K562 (cell line): Measurements from ENCODE around the gene CDK14. TPM values are rescaled to one million over a fixed set of nuclear protein-coding genes. Genes with fewer than 3 reads are reported as not detected.
A peak's percentile ranks its signal among the peaks of the same experiment; 100 is the strongest.

Source experiments
- ATAC-seq: fragments of 200-7000 bp; cut with Tn5 transposase; 3 replicates; pipeline ENCODE4 v1.9.1; 2020; ENCODE audit warnings: moderate library complexity
- BruUV-seq: library from RNA; stranded (reverse); fragments of 400-500 nt; replicated peaks from 2 replicates; lab custom pipeline; 2021; lab: Mats Ljungman, UMichigan
- CTCF ChIA-PET: fragments of 300-600 bp; formaldehyde crosslinking; extraction: SDS; loops from one replicate; lab custom pipeline; 2021; ENCODE audit warnings: low intra/inter-chr PET ratio; lab: Yijun Ruan, JAX
- POLR2A ChIA-PET: fragments of 300-600, 350-650 bp; sonication (Branson Sonifier 250); formaldehyde crosslinking; extraction: SDS; loops from one replicate; lab custom pipeline; 2021; ENCODE audit warnings: antibody characterized with exemption, inconsistent platforms; lab: Yijun Ruan, JAX
- DNase-seq, 4 experiments: peaks; one replicate each; pipeline versions ENCODE4 v3.0.0 to v3.0.0-alpha.2; 2011 to 2018; ENCODE audit warnings: low spot score in 3 of 4, mixed read lengths in 3 of 4; ENCODE audit errors: extremely low read depth in 1 of 4
- FAIRE-seq: peaks from 2 replicates; lab custom pipeline; 2011; peaks lifted over from hg19 to GRCh38; lab: Jason Lieb, UNC
- H2AFZ ChIP-seq: 2 replicates; pipeline ENCODE4 v1.6.0; 2011; ENCODE audit warnings: low read depth, low read length, control low read depth, inconsistent platforms
- H3K27ac ChIP-seq: fragments of 200-600 bp; 3 replicates; pipeline ENCODE4 v1.8.0; 2011; ENCODE audit warnings: low read depth, mild to moderate bottlenecking, control low read depth, inconsistent platforms, low read length, moderate library complexity, mixed read lengths; ENCODE audit errors: extremely low read depth
- H3K27me3 ChIP-seq, 2 experiments: fragments of 300-600 bp in 1 of 2; 2 replicates in 1 of 2; 3 replicates in 1 of 2; pipeline versions ENCODE4 v1.6.0 to v1.8.0; 2011; ENCODE audit warnings: inconsistent platforms in 2 of 2, low read length in 2 of 2, mild to moderate bottlenecking in 1 of 2, mixed read lengths in 1 of 2, moderate library complexity in 1 of 2; ENCODE audit not compliant: control insufficient read depth in 2 of 2, insufficient read depth in 2 of 2
- H3K36me3 ChIP-seq: fragments of 300-600 bp; 3 replicates; pipeline ENCODE4 v1.8.0; 2011; ENCODE audit warnings: mild to moderate bottlenecking, low read length, inconsistent platforms; ENCODE audit not compliant: control insufficient read depth, insufficient read depth
- H3K4me1 ChIP-seq, 2 experiments: fragments of 200-600 bp in 1 of 2; replicated peaks in 1 of 2; 2 replicates in 1 of 2; 3 replicates in 1 of 2; pipeline versions ENCODE4 v1.5.1 to v1.8.0; 2011; ENCODE audit warnings: inconsistent platforms in 2 of 2, low read length in 2 of 2, mild to moderate bottlenecking in 1 of 2, mixed read lengths in 1 of 2, moderate library complexity in 1 of 2; ENCODE audit not compliant: control insufficient read depth in 2 of 2, insufficient read depth in 2 of 2
- H3K4me2 ChIP-seq: 2 replicates; pipeline ENCODE4 v1.6.1; 2011; ENCODE audit warnings: low read length, control low read depth, inconsistent platforms, mixed read lengths; ENCODE audit not compliant: insufficient read depth
- H3K4me3 ChIP-seq: fragments of 200-600 bp; sonication (generic), shearing (Covaris generic); 2 replicates; pipeline ENCODE4 v1.5.1; 2016; ENCODE audit warnings: control low read depth, inconsistent platforms
- H3K79me2 ChIP-seq: fragments of 200-600 bp; 3 replicates; pipeline ENCODE4 v1.8.0; 2011; ENCODE audit warnings: low read length, inconsistent platforms; ENCODE audit not compliant: control insufficient read depth, insufficient read depth
- H3K9ac ChIP-seq, 2 experiments: 2 replicates each; pipeline versions ENCODE4 v1.6.0 to v1.6.1; 2011; ENCODE audit warnings: low read depth in 2 of 2, low read length in 2 of 2, control low read depth in 1 of 2, inconsistent platforms in 1 of 2, mild to moderate bottlenecking in 1 of 2, mixed read lengths in 1 of 2; ENCODE audit not compliant: insufficient read depth in 1 of 2
- H3K9me1 ChIP-seq: one replicate; pipeline ENCODE4 v1.6.0; 2011; ENCODE audit warnings: inconsistent platforms, mild to moderate bottlenecking, low read length, moderate library complexity; ENCODE audit not compliant: control insufficient read depth, insufficient read depth
- H3K9me3 ChIP-seq: replicated peaks from 2 replicates; pipeline ENCODE4 v1.5.1; 2011; ENCODE audit warnings: low read depth, low read length, inconsistent platforms; ENCODE audit not compliant: control insufficient read depth, insufficient read depth
- H4K20me1 ChIP-seq: replicated peaks from 2 replicates; pipeline ENCODE4 v1.6.1; 2011; ENCODE audit warnings: low read length, inconsistent platforms, mixed read lengths; ENCODE audit not compliant: control insufficient read depth, insufficient read depth
- CHD4 ChIP-seq: fragments of 200-600 bp; sonication (generic); IDR thresholded peaks from 3 replicates; pipeline ENCODE4 v1.6.1; 2012; ENCODE audit warnings: low read depth, mild to moderate bottlenecking, mixed read lengths, low read length, inconsistent platforms; ENCODE audit not compliant: insufficient read depth, insufficient replicate concordance, poor library complexity, severe bottlenecking
- DMBX1 ChIP-seq: fragments of 250-450 bp; sonication (Bioruptor Pico); IDR thresholded peaks from 2 replicates; pipeline ENCODE4 v1.8.0; 2022; ENCODE audit warnings: inconsistent platforms, mild to moderate bottlenecking, moderate library complexity, borderline replicate concordance
- EP400 ChIP-seq: fragments of 450-650 bp; IDR thresholded peaks from 2 replicates; pipeline ENCODE4 v1.6.1; 2017; ENCODE audit warnings: antibody characterized with exemption, mild to moderate bottlenecking, moderate library complexity
- ETV6 ChIP-seq, 3 experiments: fragments of 150-350 bp in 1 of 3; sonication (generic) in 1 of 3; formaldehyde crosslinking in 1 of 3; IDR thresholded peaks; 2 replicates each; pipeline versions ENCODE4 v1.6.1 to v1.8.0; 2014 to 2022; ENCODE audit warnings: borderline replicate concordance in 2 of 3, low read depth in 2 of 3, antibody characterized with exemption in 1 of 3, low read length in 1 of 3, mild to moderate bottlenecking in 1 of 3, missing genetic modification reagents in 1 of 3
- KLF6 ChIP-seq: fragments of 250-450 bp; sonication (Bioruptor Pico); IDR thresholded peaks from 2 replicates; pipeline ENCODE4 v1.4.0; 2020; ENCODE audit warnings: mild to moderate bottlenecking, moderate library complexity, borderline replicate concordance
- PPARD ChIP-seq: fragments of 250-450 bp; sonication (Bioruptor Pico); IDR thresholded peaks from 2 replicates; pipeline ENCODE4 v1.8.0; 2022; ENCODE audit warnings: inconsistent platforms, mild to moderate bottlenecking, moderate library complexity
- RAD51 ChIP-seq: fragments of 450-650 bp; IDR thresholded peaks from 2 replicates; pipeline ENCODE4 v1.7.1; 2016; ENCODE audit warnings: low read depth, mild to moderate bottlenecking, borderline replicate concordance
- RFX7 ChIP-seq: fragments of 250-450 bp; sonication (Bioruptor Pico); IDR thresholded peaks from 2 replicates; pipeline ENCODE4 v1.5.1; 2021; ENCODE audit warnings: mild to moderate bottlenecking
- RUNX1 ChIP-seq: sonication (generic); IDR thresholded peaks from 2 replicates; pipeline ENCODE4 v1.6.1; 2016; ENCODE audit warnings: antibody characterized with exemption, low read depth
- SP2 ChIP-seq: IDR thresholded peaks from 2 replicates; pipeline ENCODE4 v1.6.1; 2011; ENCODE audit warnings: mild to moderate bottlenecking, low read depth, low read length, moderate library complexity; ENCODE audit not compliant: poor library complexity, severe bottlenecking; ENCODE audit errors: extremely low read depth
- TAF9B ChIP-seq: fragments of 450-650 bp; IDR thresholded peaks from 2 replicates; pipeline ENCODE4 v1.6.1; 2018; ENCODE audit warnings: mild to moderate bottlenecking; ENCODE audit not compliant: partially characterized antibody
- ZFX ChIP-seq: sonication (generic); formaldehyde crosslinking; IDR thresholded peaks from 2 replicates; pipeline ENCODE4 v1.8.0; 2022; ENCODE audit warnings: mild to moderate bottlenecking, missing genetic modification reagents, moderate library complexity
- ZNF217 ChIP-seq: sonication (generic); formaldehyde crosslinking; IDR thresholded peaks from 2 replicates; pipeline ENCODE4 v1.8.0; 2022; ENCODE audit warnings: mild to moderate bottlenecking, missing genetic modification reagents
- ZNF780A ChIP-seq: fragments of 250-450 bp; sonication (Bioruptor Pico); IDR thresholded peaks from 2 replicates; pipeline ENCODE4 v1.5.0; 2021; ENCODE audit warnings: mild to moderate bottlenecking
- WGBS: fragments of 100-300 bp; shearing (Covaris generic); methylation state at CpG from one replicate; pipeline ENCODE4 v1.1.6; 2016; ENCODE audit warnings: low coverage, mixed read lengths; ENCODE audit not compliant: insufficient coverage; ENCODE audit errors: missing lambda C conversion rate; 5-methylcytosine and 5-hydroxymethylcytosine counted together
- in situ Hi-C: fragments of 300-500 bp; cut with MboI; formaldehyde crosslinking; loops from 4 replicates; pipeline ENCODE4 v1.15.0; 2018; ENCODE audit warnings: inconsistent platforms, mixed read lengths
- intact Hi-C: fragments of 100-400 bp; cut with micrococcal nuclease; formaldehyde crosslinking; loops from 2 replicates; pipeline ENCODE4 v1.14.2; 2022
- polyA plus RNA-seq, 8 experiments: library from polyadenylated mRNA; depleted of rRNA in 4 of 8; stranded (reverse) in 5 of 8; unstranded in 3 of 8; fragments of >200 nt; fragmentation: Nextera tagmentation in 2 of 8; fragmentation: Illumina TruSeq in 1 of 8; extraction: Ambion mirVana in 2 of 8; extraction: Trizol in 1 of 8; gene quantifications; 2 replicates each; pipeline versions ENCODE4 v1.2.1 to v1.2.3, GENCODE V29; 2011 to 2014; ENCODE audit warnings: inconsistent platforms in 1 of 8, missing spikeins in 1 of 8
- total RNA-seq, 7 experiments: library from RNA; depleted of rRNA in 6 of 7; stranded (reverse); fragments of >200 nt in 6 of 7; fragmentation: Illumina TruSeq in 2 of 7; extraction: Trizol in 2 of 7; gene quantifications; 2 replicates each; pipeline versions ENCODE4 v1.2.1 to v1.2.3, GENCODE V29; 2011 to 2021; ENCODE audit warnings: low replicate concordance in 1 of 7
- TF ChIP-seq, protein P1 (sequence below): sonication (generic); formaldehyde crosslinking; IDR thresholded peaks from 2 replicates; pipeline ENCODE4 v1.8.0; 2022; ENCODE audit warnings: missing genetic modification reagents, mild to moderate bottlenecking, borderline replicate concordance
- TF ChIP-seq, protein P2 (sequence below): fragments of 450-650 bp; conservative IDR thresholded peaks from 2 replicates; pipeline ENCODE4 v1.6.1; 2016; ENCODE audit warnings: missing genetic modification characterization, low read depth, mild to moderate bottlenecking, control low read depth, missing compliant biosample characterization

CDK14 gene
- total and polyA plus RNA-seq, 9 of the 15 experiments (the other 6 are each of a cell fraction or from before 2014, with no cell fraction given) = 0.03 to 0.91 (median 0.16) TPM

DNA sequence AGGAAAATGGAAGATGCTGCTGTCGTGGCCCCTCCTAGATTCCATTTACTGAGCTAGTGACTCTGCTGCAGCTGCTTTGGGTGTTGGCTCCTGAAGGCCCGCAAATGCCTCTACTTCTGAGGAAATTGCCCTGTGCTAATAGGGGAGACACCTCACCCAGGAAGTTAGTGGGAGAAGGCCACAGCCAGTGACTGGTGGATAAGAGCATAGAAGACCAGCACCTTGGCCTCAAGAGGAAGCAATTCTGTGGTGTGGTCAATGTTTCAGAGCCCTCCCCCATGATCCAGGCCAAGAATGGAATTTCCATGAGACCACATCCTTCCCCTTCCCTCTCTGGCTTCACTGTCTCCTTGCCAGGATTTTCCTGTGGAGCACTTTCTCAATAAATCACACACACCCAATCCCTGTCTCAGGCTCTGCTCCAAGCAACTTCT lies 643.1 kb downstream of the CDK14 start:
- Histone ChIP-seq H3K27ac (no peak overlapping the region), H3K9ac (no peak overlapping the region), H3K4me1 (no peaks in the 10 kb centered on the region), H3K4me2 (no peak overlapping the region), H3K4me3 (no peak overlapping the region), H3K36me3 (no peaks in the 10 kb centered on the region), H3K9me3 (no peaks in the 10 kb centered on the region), H3K79me2 (no peaks in the 10 kb centered on the region), H2AFZ (no peak overlapping the region), H4K20me1 (no peaks in the 10 kb centered on the region), H3K9me1 (no peaks in the 10 kb centered on the region), H3K27me3 (peaks cover 14 to 16% of the 10 kb centered on the region in 2 experiments)
- DNase-seq (no peak), FAIRE-seq (no peak), ATAC-seq (peak; percentile 40; the same call in 2 of the 3 replicates)
- POLR2A ChIA-PET = no interaction called here
- in situ Hi-C loops = no loop called here
- TF ChIP-seq, protein P1, sequence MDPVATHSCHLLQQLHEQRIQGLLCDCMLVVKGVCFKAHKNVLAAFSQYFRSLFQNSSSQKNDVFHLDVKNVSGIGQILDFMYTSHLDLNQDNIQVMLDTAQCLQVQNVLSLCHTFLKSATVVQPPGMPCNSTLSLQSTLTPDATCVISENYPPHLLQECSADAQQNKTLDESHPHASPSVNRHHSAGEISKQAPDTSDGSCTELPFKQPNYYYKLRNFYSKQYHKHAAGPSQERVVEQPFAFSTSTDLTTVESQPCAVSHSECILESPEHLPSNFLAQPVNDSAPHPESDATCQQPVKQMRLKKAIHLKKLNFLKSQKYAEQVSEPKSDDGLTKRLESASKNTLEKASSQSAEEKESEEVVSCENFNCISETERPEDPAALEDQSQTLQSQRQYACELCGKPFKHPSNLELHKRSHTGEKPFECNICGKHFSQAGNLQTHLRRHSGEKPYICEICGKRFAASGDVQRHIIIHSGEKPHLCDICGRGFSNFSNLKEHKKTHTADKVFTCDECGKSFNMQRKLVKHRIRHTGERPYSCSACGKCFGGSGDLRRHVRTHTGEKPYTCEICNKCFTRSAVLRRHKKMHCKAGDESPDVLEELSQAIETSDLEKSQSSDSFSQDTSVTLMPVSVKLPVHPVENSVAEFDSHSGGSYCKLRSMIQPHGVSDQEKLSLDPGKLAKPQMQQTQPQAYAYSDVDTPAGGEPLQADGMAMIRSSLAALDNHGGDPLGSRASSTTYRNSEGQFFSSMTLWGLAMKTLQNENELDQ = no peak
- TF ChIP-seq ZNF780A (CRISPR knock-in tag) = no peak
- no peak for TF ChIP-seq ZNF217 (CRISPR knock-in tag)
- TF ChIP-seq ZFX (CRISPR knock-in tag) = no peak
- TF ChIP-seq TAF9B = no peak
- no peak for TF ChIP-seq RFX7
- TF ChIP-seq DMBX1 = no peak
- TF ChIP-seq ETV6 (IDR thresholded peaks at IDR 0.05; ENCODE audit: borderline replicate concordance in 1 of 2, low read depth in 2 of 2, low read length in 1 of 2) = no peak
- no peak for TF ChIP-seq ETV6 (CRISPR knock-in tag; IDR thresholded peaks at IDR 0.05; ENCODE audit: borderline replicate concordance)
- no peak for TF ChIP-seq EP400
- no peak for TF ChIP-seq PPARD (CRISPR knock-in tag)
- no peak for TF ChIP-seq CHD4
- no peak for TF ChIP-seq RUNX1
- TF ChIP-seq SP2 = no peak
- no peak for TF ChIP-seq KLF6 (CRISPR knock-in tag)
- TF ChIP-seq, protein P2, sequence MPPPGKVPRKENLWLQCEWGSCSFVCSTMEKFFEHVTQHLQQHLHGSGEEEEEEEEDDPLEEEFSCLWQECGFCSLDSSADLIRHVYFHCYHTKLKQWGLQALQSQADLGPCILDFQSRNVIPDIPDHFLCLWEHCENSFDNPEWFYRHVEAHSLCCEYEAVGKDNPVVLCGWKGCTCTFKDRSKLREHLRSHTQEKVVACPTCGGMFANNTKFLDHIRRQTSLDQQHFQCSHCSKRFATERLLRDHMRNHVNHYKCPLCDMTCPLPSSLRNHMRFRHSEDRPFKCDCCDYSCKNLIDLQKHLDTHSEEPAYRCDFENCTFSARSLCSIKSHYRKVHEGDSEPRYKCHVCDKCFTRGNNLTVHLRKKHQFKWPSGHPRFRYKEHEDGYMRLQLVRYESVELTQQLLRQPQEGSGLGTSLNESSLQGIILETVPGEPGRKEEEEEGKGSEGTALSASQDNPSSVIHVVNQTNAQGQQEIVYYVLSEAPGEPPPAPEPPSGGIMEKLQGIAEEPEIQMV (tag) = no peak
- TF ChIP-seq RAD51 = no peak
- 6% methylated on average over 1 of the region's 2 CpGs for WGBS
- CTCF ChIA-PET = no interaction called here
- intact Hi-C loops = no loop called here
- no TSS peak for BruUV-seq
